Cortex of kidney (tissue), 1 donor: ENCODE data around the gene CCDC24.

Source experiments
- DNase-seq: peaks from one replicate; lab custom pipeline; 2025; lab: John Stamatoyannopoulos, UW

CCDC24 gene

GRCh38 chr1:43991476-43992231 lies at the start of gene CCDC24:
CCDC24 (plus strand) TSS chr1:43991599; CDS start chr1:43991879, 280 bp downstream.
- DNase-seq, result peak; percentile 27

GRCh38 chr1:43942411-43942810 lies 49.0 kb upstream of the CCDC24 start:
- DNase-seq, result no peak

- no peak for DNase-seq
These were observed 46.5 kb upstream of the CCDC24 start for GRCh38 chr1:43944860-43945259.

GRCh38 chr1:43945674-43946235 lies 45.6 kb upstream of the CCDC24 start:
- no peak for DNase-seq

- DNase-seq, result peak; percentile 93
These were observed 45.0 kb upstream of the CCDC24 start, which contains the start of gene IPO13 for GRCh38 chr1:43946236-43947060. IPO13 (plus strand) TSS chr1:43946950; CDS start chr1:43947601, 651 bp downstream.

GRCh38 chr1:43947061-43947873 lies 44.1 kb upstream of the CCDC24 start:
- no peak for DNase-seq

GRCh38 chr1:43947874-43948437 lies 43.4 kb upstream of the CCDC24 start:
- DNase-seq, result no peak

- no peak for DNase-seq
These were observed 41.7 kb upstream of the CCDC24 start for GRCh38 chr1:43949678-43950077.

GRCh38 chr1:43951021-43951985 lies 40.1 kb upstream of the CCDC24 start:
- DNase-seq, result no peak

- DNase-seq, result no peak
These were observed 38.6 kb upstream of the CCDC24 start for GRCh38 chr1:43952731-43953346.

- DNase-seq, result no peak
These were observed 38.0 kb upstream of the CCDC24 start for GRCh38 chr1:43953361-43953760.

GRCh38 chr1:43954036-43954435 lies 37.4 kb upstream of the CCDC24 start:
- DNase-seq, result no peak

GRCh38 chr1:43956234-43956633 lies 35.2 kb upstream of the CCDC24 start:
- no peak for DNase-seq

GRCh38 chr1:43957407-43958040 lies 33.9 kb upstream of the CCDC24 start:
- DNase-seq, result no peak

- DNase-seq, result no peak
These were observed 32.8 kb upstream of the CCDC24 start for GRCh38 chr1:43958351-43959255.

GRCh38 chr1:43960798-43961197 lies 30.6 kb upstream of the CCDC24 start:
- DNase-seq, result no peak

GRCh38 chr1:43961692-43962091 lies 29.7 kb upstream of the CCDC24 start:
- no peak for DNase-seq

GRCh38 chr1:43962324-43962723 lies 29.1 kb upstream of the CCDC24 start:
- no peak for DNase-seq
